ENCODE results near the gene SYNCRIP. TPM values are rescaled to one million over a fixed set of nuclear protein-coding genes. Genes with fewer than 3 reads are reported as not detected.

Gene SYNCRIP
- total RNA-seq, 1 donor from 2014 or later, result 127 TPM

- peak overlapping the region; percentile 98 for H3K27ac Mint-ChIP-seq
- H3K36me3 Mint-ChIP-seq (ENCODE audit: insufficient read depth), result peaks cover 19% of the 10 kb centered on the region
- TF ChIP-seq CTCF (IDR thresholded peaks at IDR 0.05; ENCODE audit: unreplicated experiment), result no peak
- peaks cover 3% of the 10 kb centered on the region for H3K9me3 Mint-ChIP-seq (ENCODE audit: low read depth)
- no peak for DNase-seq (ENCODE audit: low spot score, unreplicated experiment)
- no peaks in the 10 kb centered on the region for H3K27me3 Mint-ChIP-seq
- peaks cover 17% of the 10 kb centered on the region for H3K4me1 Mint-ChIP-seq (ENCODE audit: low read depth)
- peak overlapping the region; percentile 95 for H3K4me3 Mint-ChIP-seq (ENCODE audit: low read depth)
Measured at GRCh38 chr6:85678026-85678601, 35.4 kb upstream of the SYNCRIP start.

GRCh38 chr6:85677234-85677956, 34.7 kb upstream of the SYNCRIP start:
- Mint-ChIP-seq H3K4me3 (ENCODE audit: low read depth) (peak overlapping the region; percentile 95), H3K9me3 (ENCODE audit: low read depth) (peaks cover 3% of the 10 kb centered on the region), H3K36me3 (ENCODE audit: insufficient read depth) (peaks cover 21% of the 10 kb centered on the region), H3K4me1 (ENCODE audit: low read depth) (peaks cover 17% of the 10 kb centered on the region), H3K27me3 (no peaks in the 10 kb centered on the region), H3K27ac (peak overlapping the region; percentile 98)
- TF ChIP-seq CTCF (IDR thresholded peaks at IDR 0.05; ENCODE audit: unreplicated experiment), result peak; percentile 15
- DNase-seq (ENCODE audit: low spot score, unreplicated experiment), result no peak

GRCh38 chr6:85676086-85676729, 33.5 kb upstream of the SYNCRIP start:
- Mint-ChIP-seq H3K4me1 (ENCODE audit: low read depth) (peaks cover 17% of the 10 kb centered on the region), H3K27me3 (no peaks in the 10 kb centered on the region), H3K4me3 (ENCODE audit: low read depth) (peak overlapping the region; percentile 95), H3K27ac (peak overlapping the region; percentile 88), H3K36me3 (ENCODE audit: insufficient read depth) (peaks cover 21% of the 10 kb centered on the region), H3K9me3 (ENCODE audit: low read depth) (no peaks in the 10 kb centered on the region)
- TF ChIP-seq CTCF (IDR thresholded peaks at IDR 0.05; ENCODE audit: unreplicated experiment), result no peak
- DNase-seq (ENCODE audit: low spot score, unreplicated experiment), result no peak

GRCh38 chr6:85675030-85675819, 32.5 kb upstream of the SYNCRIP start:
- H3K4me3 Mint-ChIP-seq (ENCODE audit: low read depth), result peak overlapping the region; percentile 46
- H3K4me1 Mint-ChIP-seq (ENCODE audit: low read depth), result peaks cover 17% of the 10 kb centered on the region
- H3K27ac Mint-ChIP-seq, result peak overlapping the region; percentile 65
- TF ChIP-seq CTCF (IDR thresholded peaks at IDR 0.05; ENCODE audit: unreplicated experiment), result no peak
- no peaks in the 10 kb centered on the region for H3K27me3 Mint-ChIP-seq
- peaks cover 21% of the 10 kb centered on the region for H3K36me3 Mint-ChIP-seq (ENCODE audit: insufficient read depth)
- no peaks in the 10 kb centered on the region for H3K9me3 Mint-ChIP-seq (ENCODE audit: low read depth)
- no peak for DNase-seq (ENCODE audit: low spot score, unreplicated experiment)

GRCh38 chr6:85674604-85675003, 31.9 kb upstream of the SYNCRIP start:
- TF ChIP-seq CTCF (IDR thresholded peaks at IDR 0.05; ENCODE audit: unreplicated experiment), result no peak
- DNase-seq (ENCODE audit: low spot score, unreplicated experiment), result no peak
- Mint-ChIP-seq H3K9me3 (ENCODE audit: low read depth) (no peaks in the 10 kb centered on the region), H3K4me3 (ENCODE audit: low read depth) (no peak overlapping the region), H3K27ac (no peak overlapping the region), H3K36me3 (ENCODE audit: insufficient read depth) (peaks cover 21% of the 10 kb centered on the region), H3K4me1 (ENCODE audit: low read depth) (peaks cover 17% of the 10 kb centered on the region), H3K27me3 (no peaks in the 10 kb centered on the region)

Data from progenitor cell of endocrine pancreas (in vitro differentiated cells).